Myocyte (in vitro differentiated cells): ENCODE measurements around the gene ARL5C. TPM values are rescaled to one million over a fixed set of nuclear protein-coding genes. Genes with fewer than 3 reads are reported as not detected.
A peak's percentile ranks its signal among the peaks of the same experiment; 100 is the strongest.
"Not testable (repeated sequence)": the region's sequence is repeated elsewhere in the genome, so short reads cannot be mapped to it uniquely, and the experiment has no call there.

Experiments
- DNase-seq: peaks from one replicate; pipeline ENCODE4 v3.0.0-alpha.2; 2012; ENCODE audit warnings: low read depth
- total RNA-seq: library from RNA; depleted of rRNA; stranded (reverse); fragments of >200 nt; gene quantifications from 2 replicates; pipeline ENCODE4 v1.2.3, GENCODE V29; 2014

Gene ARL5C
- total RNA-seq, 1 donor from 2014 or later = not detected

GRCh38 chr17:39141915-39142664 is 23.9 kb downstream of the ARL5C start:
- no peak for DNase-seq

- no peak for DNase-seq
Measured at GRCh38 chr17:39141294-39141693, 24.7 kb downstream of the ARL5C start.

- DNase-seq = no peak
Measured at GRCh38 chr17:39139561-39139960, 26.4 kb downstream of the ARL5C start.

GRCh38 chr17:39139161-39139511 is 26.8 kb downstream of the ARL5C start:
- peak; percentile 94 for DNase-seq

- DNase-seq = peak; percentile 26
Measured at GRCh38 chr17:39138431-39139160, 27.4 kb downstream of the ARL5C start.

GRCh38 chr17:39134878-39135277 is 31.1 kb downstream of the ARL5C start:
- peak; percentile 94 for DNase-seq

GRCh38 chr17:39132192-39132610 is 33.8 kb downstream of the ARL5C start:
- peak; percentile 79 for DNase-seq

- no peak for DNase-seq
Measured at GRCh38 chr17:39131616-39132015, 34.3 kb downstream of the ARL5C start.

GRCh38 chr17:39130205-39130604 is 35.8 kb downstream of the ARL5C start:
- no peak for DNase-seq

- not testable (repeated sequence) for DNase-seq
Measured at GRCh38 chr17:39129544-39129943, 36.4 kb downstream of the ARL5C start.

GRCh38 chr17:39126436-39126835 is 39.5 kb downstream of the ARL5C start:
- no peak for DNase-seq

GRCh38 chr17:39125143-39125875 is 40.7 kb downstream of the ARL5C start:
- no peak for DNase-seq

GRCh38 chr17:39123627-39124026 is 42.3 kb downstream of the ARL5C start:
- DNase-seq = no peak

- DNase-seq = no peak
Measured at GRCh38 chr17:39122991-39123390, 43.0 kb downstream of the ARL5C start.

GRCh38 chr17:39121919-39122318 is 44.0 kb downstream of the ARL5C start:
- DNase-seq = not testable (repeated sequence)

- DNase-seq = no peak
Measured at GRCh38 chr17:39118674-39119419, 47.1 kb downstream of the ARL5C start.

- DNase-seq = no peak
Measured at GRCh38 chr17:39116224-39116623, 49.7 kb downstream of the ARL5C start.

- DNase-seq = peak; percentile 53
Measured at GRCh38 chr17:39115135-39115534, 50.8 kb downstream of the ARL5C start.

GRCh38 chr17:39114723-39115122 is 51.2 kb downstream of the ARL5C start:
- no peak for DNase-seq

GRCh38 chr17:39113871-39114270 is 52.1 kb downstream of the ARL5C start:
- DNase-seq = no peak

- DNase-seq = no peak
Measured at GRCh38 chr17:39110435-39111136, 55.4 kb downstream of the ARL5C start.
